NCI-H345 treated with DMSO at 0.1 percent for 48 hours (cell line): Measurements from ENCODE around the gene RAB26.
"Not testable (repeated sequence)": the region's sequence is repeated elsewhere in the genome, so short reads cannot be mapped to it uniquely, and the experiment has no call there.

Experiments used
- DNase-seq: peaks from one replicate; lab custom pipeline; 2025; ENCODE audit not compliant: unreplicated experiment; lab: John Stamatoyannopoulos, UW

The RAB26 gene, protein sequence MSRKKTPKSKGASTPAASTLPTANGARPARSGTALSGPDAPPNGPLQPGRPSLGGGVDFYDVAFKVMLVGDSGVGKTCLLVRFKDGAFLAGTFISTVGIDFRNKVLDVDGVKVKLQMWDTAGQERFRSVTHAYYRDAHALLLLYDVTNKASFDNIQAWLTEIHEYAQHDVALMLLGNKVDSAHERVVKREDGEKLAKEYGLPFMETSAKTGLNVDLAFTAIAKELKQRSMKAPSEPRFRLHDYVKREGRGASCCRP

GRCh38 chr16:2147981-2148671 is at the start of gene RAB26:
Gene RAB26, plus strand, starts transcription at chr16:2148625. Its CDS starts 159 bp downstream, at chr16:2148784.
- peak; percentile 93 for DNase-seq

DNA sequence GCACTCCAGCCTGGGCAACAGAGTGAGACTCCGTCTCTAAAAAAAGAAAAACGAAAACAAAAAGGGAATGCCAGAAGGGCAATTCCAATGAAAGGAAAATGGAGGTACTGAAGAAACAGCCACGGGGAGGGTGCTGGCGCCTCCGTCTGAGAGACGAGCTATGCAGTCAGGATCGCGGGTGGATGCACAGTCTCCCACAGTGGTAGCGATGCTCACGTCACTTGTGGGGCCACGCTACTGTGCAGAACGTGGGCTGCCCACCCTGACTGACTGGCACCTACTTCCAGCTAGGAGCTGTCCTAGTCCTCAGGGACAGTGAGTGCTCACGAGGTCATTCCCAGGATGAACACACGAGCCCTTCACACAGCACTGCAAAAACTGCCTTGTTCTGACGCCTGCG is 46.8 kb upstream of the RAB26 start:
- not testable (repeated sequence) for DNase-seq

- no peak for DNase-seq
These were observed 46.0 kb upstream of the RAB26 start for GRCh38 chr16:2102471-2102870.

- peak; percentile 65 for DNase-seq
These were observed 44.0 kb upstream of the RAB26 start for GRCh38 chr16:2104464-2104863.

DNA sequence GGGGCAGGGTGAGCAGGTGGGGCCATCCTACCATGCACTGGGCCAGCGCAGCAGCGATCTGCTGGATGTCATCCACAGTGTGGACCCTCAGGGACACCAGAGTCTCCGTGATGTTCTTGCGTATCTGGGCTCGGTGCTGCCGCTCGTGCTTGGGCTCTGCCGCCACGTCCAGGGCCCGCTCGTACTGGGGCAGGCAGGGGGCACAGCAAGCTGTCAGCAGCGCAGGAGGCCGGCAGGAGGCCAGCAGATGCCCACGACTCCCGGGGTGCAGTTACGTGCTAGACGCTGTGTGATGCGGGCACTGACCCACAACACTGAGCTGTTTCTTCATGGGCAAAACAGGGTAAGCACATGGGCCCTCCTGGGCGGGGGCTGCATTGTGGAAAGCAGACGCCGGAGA is 43.1 kb upstream of the RAB26 start:
- DNase-seq: not testable (repeated sequence)

- DNase-seq: not testable (repeated sequence)
These were observed 42.7 kb upstream of the RAB26 start for GRCh38 chr16:2105769-2106168.

GRCh38 chr16:2106211-2106610 is 42.2 kb upstream of the RAB26 start:
- not testable (repeated sequence) for DNase-seq

DNA sequence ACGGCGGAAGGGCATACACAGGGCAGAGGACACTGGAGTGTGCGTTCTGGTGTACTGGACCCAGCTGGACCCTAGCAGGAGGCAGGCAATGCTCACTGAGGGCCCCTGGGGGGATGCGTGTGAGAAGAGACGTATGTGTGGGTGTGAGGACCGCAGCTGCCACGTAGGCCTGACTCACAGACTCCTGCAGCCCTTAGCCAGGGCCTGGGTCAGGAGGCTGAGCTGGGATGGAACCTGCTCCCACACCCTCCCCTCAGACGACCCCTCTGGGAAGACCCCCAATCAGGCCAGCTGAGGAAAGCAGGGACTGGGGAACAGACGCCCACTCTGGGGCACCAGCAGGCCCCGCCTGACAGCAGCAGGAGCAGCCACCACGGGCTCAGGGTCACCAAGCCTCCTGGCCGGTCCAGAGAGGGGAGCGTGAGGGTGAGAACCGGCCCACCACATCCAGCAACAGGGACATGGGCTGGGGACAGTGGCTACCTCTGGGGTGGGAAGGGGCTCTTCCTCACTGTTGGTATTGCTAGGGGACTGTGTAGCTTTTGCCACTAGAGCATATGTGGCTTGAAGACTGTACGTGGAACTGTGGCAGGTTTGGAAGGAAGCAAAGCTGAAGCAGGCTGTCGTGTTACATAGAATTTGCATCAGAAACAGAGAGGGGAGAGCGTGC is 41.2 kb upstream of the RAB26 start:
- DNase-seq: not testable (repeated sequence)

- not testable (repeated sequence) for DNase-seq
These were observed 40.7 kb upstream of the RAB26 start for GRCh38 chr16:2107791-2108125.

DNA sequence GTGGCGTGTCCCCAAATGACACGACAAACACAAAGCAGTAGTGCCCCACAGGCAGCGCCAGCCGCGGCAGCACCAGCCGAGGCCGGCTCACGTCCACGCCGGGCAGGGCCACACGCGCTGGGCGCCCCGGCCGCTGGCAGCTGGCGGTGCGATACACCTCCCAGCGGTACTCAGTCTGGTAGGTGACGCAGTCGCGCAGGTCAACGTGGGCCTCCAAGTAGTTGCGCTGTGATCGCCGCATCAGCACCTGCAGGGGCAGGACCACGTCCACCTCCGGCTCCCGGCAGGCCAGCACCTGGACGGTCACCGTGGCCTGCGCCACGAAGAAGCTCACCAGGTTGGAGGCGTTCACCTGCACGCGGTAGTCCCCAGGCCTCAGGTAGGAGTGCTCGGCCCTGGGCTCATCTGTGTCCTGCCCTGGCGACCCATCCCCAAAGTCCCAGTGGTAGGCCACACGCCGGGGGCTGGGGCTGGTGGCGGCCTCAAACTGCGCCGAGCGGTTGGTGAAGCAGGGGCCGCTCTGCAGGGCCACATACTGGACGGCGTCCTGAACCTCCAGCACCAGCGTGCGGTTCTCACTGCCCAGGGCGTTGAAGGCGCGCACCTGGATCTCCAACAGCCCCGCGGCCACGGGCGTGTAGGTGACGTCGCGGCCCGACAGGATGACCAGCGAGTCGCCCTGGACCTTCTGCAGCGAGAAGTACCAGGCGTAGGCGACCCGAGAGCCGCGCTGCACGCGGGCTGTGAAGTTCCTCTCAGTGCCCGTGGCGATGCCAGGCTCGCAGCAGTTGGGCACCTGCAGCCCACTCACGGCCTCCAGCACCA is 39.8 kb upstream of the RAB26 start:
- DNase-seq: not testable (repeated sequence)

DNA sequence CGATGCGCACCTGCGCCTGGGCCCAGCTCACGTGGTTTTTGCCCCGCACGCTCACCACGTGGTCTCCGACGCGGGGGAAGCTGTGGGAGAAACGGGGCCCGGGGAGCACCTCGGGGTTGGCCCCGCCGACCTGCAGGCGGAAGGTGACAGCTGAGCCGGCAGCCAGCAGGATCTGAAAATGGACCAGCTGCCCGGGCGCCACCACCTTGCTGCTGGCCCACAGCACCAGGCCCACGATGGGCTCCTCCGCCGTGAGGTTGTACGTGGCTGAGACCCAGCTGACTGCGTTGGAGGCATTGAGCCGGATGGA is 39.2 kb upstream of the RAB26 start:
- DNase-seq: not testable (repeated sequence)

GRCh38 chr16:2109872-2110271 is 38.6 kb upstream of the RAB26 start:
- not testable (repeated sequence) for DNase-seq

DNA sequence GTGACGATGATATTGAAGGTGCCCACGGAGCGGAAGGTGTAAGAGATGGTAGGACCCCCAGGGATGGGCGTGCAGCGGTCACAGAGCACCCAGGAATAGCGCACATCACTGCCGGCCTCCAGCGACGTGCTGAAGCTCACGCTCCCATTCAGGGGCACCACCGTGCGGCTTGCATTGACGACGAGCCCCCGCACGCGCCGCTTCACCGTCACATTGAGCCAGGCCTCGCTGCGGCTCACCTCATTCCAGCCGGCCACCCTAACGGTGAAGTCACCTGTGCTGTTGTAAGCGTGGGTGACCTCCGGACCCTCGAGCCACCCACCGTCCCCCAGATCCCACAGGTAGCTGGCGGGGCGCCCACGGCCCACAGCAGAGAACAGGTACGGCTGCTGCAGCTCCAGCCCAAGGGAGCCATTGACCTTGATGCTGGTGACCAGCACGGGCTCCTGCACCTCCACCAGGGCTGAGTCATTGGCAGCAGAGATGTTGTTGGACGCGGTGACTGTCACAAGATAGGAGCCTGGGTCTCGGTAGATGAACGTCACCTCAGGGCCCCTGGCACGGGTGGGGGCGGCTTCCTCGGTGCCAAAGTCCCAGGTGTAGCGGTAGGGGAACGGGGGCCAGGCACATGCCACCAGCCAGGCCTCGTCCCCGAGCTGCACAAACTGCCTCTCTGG is 38.0 kb upstream of the RAB26 start:
- not testable (repeated sequence) for DNase-seq

- not testable (repeated sequence) for DNase-seq
These were observed 37.4 kb upstream of the RAB26 start for GRCh38 chr16:2111009-2111353.

DNA sequence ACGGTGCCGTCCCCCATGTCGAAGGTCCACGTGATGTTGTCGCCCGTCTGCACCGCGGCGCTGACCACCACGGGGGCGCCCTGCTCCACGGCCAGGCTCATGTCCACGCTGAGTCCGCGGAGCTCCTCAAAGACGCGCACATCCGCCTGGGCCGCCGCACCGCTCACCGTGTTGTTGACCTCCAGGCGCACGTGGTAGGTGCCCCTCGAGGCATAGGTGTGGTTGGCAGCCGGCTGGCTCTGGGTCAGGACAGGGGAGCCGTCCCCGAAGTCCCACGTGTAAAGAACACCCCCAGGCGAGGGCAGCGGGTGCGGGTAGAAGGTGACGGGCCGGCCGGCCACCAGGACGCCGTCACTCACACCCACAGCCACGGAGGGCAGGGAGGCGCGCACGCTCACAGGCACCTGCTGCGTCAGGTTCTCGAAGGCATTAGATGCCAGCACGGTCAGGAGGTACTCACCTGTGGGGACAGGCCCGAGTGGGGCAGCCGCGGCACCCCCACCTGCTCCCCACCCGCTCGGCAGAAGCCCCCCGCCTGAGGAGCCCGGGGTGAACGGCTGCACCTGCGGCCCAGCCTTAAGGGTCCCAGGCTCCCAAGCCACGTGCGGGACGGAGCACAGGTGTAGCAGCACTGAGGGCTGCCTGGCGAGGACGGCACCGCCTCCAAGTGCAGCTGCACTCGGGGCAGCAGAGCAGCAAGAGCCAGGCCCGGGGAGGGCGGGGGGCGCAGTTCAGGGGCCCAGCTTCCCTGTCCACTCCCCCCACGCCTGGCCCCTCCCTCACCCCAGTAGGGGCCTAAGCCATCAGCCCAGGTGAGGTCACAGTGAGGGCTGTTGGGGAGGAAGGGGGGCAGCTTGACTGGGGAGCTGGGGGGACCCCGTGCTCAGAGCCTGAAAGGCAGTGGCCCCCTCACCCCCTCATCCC is 36.8 kb upstream of the RAB26 start:
- DNase-seq: not testable (repeated sequence)

GRCh38 chr16:2112539-2113106 is 35.8 kb upstream of the RAB26 start:
- not testable (repeated sequence) for DNase-seq

GRCh38 chr16:2114225-2114624 is 34.2 kb upstream of the RAB26 start:
- DNase-seq: not testable (repeated sequence)

- DNase-seq: not testable (repeated sequence)
These were observed 33.4 kb upstream of the RAB26 start for GRCh38 chr16:2114885-2115590.

DNA sequence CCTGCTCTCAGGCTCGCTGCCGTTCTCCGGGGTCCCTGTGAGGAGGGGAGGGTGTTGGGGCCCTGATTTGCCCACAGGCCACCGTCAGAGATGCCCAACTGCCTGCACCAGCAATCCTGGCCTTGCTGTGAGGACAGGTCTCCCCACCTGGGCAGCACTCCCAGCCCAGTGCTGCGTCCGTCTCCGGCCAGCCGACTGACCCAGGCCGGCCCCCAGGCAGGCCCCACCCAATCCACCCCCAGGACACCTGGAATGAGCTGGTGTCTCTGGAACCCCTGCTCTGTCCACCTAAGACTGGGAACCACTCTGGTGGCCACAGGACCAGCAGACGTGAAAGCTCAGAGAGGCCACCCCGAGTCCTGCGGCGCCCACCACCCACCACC is 32.8 kb upstream of the RAB26 start:
- no peak for DNase-seq
